Measurements from ENCODE around the gene PTGES3L. TPM values are rescaled to one million over a fixed set of nuclear protein-coding genes. Genes with fewer than 3 reads are reported as not detected.

PTGES3L gene
- total RNA-seq, 1 experiment from 2014 or later: 0.74 TPM

DNA sequence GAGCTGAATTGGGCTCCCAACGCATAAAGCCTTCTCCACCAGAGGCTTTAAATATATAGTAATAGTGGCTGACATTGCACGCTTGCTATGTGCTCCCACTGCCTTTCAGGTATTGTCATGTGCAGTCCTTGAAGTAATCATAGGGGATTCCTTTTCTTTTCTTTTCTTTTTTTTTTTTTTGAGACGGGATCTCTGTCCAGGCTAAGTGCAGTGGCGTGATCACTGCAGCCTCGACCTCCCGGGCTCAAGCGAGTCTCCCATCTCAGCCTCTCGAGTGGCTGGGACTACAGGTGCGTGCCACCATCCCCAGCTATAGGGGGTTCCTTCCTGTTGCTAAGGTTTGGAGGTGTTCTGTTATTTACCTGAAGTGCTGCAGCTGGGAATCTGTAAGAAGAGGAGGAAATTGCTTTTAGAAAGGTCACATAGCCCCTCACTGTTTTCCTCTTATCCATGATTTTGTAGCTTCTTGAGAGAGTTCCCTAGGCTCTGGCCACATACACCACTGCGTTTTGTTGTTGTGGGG lies 19.2 kb upstream of the PTGES3L start:
- in situ Hi-C loops (cut with HindIII; ENCODE audit: low pct_unique_long_range_greater_than_20kb, low sequenced_read_pairs) (no loop called here), intact Hi-C loops (cut with micrococcal nuclease; ENCODE audit: unreplicated experiment) (no loop called here)
- no peak for DNase-seq (ENCODE audit: low read depth, low spot score)
- BruUV-seq (replicated peaks): no TSS peak
- H3K27me3 ChIP-seq (ENCODE audit: control insufficient read depth, insufficient read depth, low read length): no peaks in the 10 kb centered on the region
- POLR2A ChIA-PET: no interaction called here
- no peaks in the 10 kb centered on the region for H3K9me3 ChIP-seq (ENCODE audit: control insufficient read depth, insufficient read depth, low read depth, low read length)
- H3K4me3 ChIP-seq (ENCODE audit: low read depth in 2 of 2, low read length in 2 of 2): peak overlapping the region; percentile 79 to 96
- ATAC-seq: no peak
- TF ChIP-seq, protein P1, sequence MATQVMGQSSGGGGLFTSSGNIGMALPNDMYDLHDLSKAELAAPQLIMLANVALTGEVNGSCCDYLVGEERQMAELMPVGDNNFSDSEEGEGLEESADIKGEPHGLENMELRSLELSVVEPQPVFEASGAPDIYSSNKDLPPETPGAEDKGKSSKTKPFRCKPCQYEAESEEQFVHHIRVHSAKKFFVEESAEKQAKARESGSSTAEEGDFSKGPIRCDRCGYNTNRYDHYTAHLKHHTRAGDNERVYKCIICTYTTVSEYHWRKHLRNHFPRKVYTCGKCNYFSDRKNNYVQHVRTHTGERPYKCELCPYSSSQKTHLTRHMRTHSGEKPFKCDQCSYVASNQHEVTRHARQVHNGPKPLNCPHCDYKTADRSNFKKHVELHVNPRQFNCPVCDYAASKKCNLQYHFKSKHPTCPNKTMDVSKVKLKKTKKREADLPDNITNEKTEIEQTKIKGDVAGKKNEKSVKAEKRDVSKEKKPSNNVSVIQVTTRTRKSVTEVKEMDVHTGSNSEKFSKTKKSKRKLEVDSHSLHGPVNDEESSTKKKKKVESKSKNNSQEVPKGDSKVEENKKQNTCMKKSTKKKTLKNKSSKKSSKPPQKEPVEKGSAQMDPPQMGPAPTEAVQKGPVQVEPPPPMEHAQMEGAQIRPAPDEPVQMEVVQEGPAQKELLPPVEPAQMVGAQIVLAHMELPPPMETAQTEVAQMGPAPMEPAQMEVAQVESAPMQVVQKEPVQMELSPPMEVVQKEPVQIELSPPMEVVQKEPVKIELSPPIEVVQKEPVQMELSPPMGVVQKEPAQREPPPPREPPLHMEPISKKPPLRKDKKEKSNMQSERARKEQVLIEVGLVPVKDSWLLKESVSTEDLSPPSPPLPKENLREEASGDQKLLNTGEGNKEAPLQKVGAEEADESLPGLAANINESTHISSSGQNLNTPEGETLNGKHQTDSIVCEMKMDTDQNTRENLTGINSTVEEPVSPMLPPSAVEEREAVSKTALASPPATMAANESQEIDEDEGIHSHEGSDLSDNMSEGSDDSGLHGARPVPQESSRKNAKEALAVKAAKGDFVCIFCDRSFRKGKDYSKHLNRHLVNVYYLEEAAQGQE (IDR thresholded peaks at IDR 0.05; ENCODE audit: insufficient read depth in 1 of 2, low read depth in 2 of 2, low read length in 1 of 2): no peak
- CTCF ChIA-PET: no interaction called here
- H3K36me3 ChIP-seq (ENCODE audit: control insufficient read depth, insufficient read depth, low read length): peaks cover 17% of the 10 kb centered on the region
- peak overlapping the region; percentile 92 for H3K27ac ChIP-seq (ENCODE audit: low read length)
- peaks cover 19% of the 10 kb centered on the region for H3K4me1 ChIP-seq (ENCODE audit: control insufficient read depth, insufficient read depth, low read length)

- BruUV-seq (replicated peaks): TSS peak; percentile 93
- in situ Hi-C loops (cut with HindIII; ENCODE audit: low pct_unique_long_range_greater_than_20kb, low sequenced_read_pairs): no loop called here
- ATAC-seq: peak; percentile 98
Observed at GRCh38 chr17:42997984-42998938, 18.4 kb upstream of the PTGES3L start, which contains the start of gene RPL27. Gene RPL27, plus strand, starts transcription at chr17:42998419. Its CDS starts 332 bp downstream, at chr17:42998751.

More at GRCh38 chr17:42997984-42998938, 18.4 kb upstream of the PTGES3L start, which contains the start of gene RPL27:
- intact Hi-C loops (cut with micrococcal nuclease; ENCODE audit: unreplicated experiment): no loop called here
- peaks cover 19% of the 10 kb centered on the region for H3K4me1 ChIP-seq (ENCODE audit: control insufficient read depth, insufficient read depth, low read length)
- H3K4me3 ChIP-seq (ENCODE audit: low read depth in 2 of 2, low read length in 2 of 2): peak within 1 kb of the TSS; percentile 79 to 96
- POLR2A ChIA-PET: interaction anchor here (0.6 to 1.2 kb wide), 6 partner anchors 9 to 321 kb away, joined by 3 to 9 read pairs (median 4); partner anchors contain the start of genes IFI35, PTGES3L and RUNDC1
- DNase-seq (ENCODE audit: low read depth, low spot score): peak; percentile 94
- H3K27ac ChIP-seq (ENCODE audit: low read length): peak within 1 kb of the TSS; percentile 92
- CTCF ChIA-PET: interaction anchor here (0.6 to 0.7 kb wide), 3 partner anchors 9 to 60 kb away, joined by 3 read pairs; no protein-coding TSS in a partner anchor
- TF ChIP-seq POLR2AphosphoS5 (IDR thresholded peaks at IDR 0.05; ENCODE audit: low read depth, low read length): peak; percentile 90
- peak; percentile 76 for TF ChIP-seq CTCF (IDR thresholded peaks at IDR 0.05)
- TF ChIP-seq TCF7L2 (IDR thresholded peaks at IDR 0.05; ENCODE audit: low read depth, low read length): peak; percentile 73
- TF ChIP-seq SIN3A (IDR thresholded peaks at IDR 0.05; ENCODE audit: borderline replicate concordance, insufficient read depth, low read depth, low read length): 0 out of 2 replicates have a peak, but pooled peaks have one; percentile 42
- TF ChIP-seq, protein P1 (IDR thresholded peaks at IDR 0.05; ENCODE audit: insufficient read depth in 1 of 2, low read depth in 2 of 2, low read length in 1 of 2): no peak
- H3K27me3 ChIP-seq (ENCODE audit: control insufficient read depth, insufficient read depth, low read length): no peaks in the 10 kb centered on the region
- H3K36me3 ChIP-seq (ENCODE audit: control insufficient read depth, insufficient read depth, low read length): peaks cover 17% of the 10 kb centered on the region
- H3K9me3 ChIP-seq (ENCODE audit: control insufficient read depth, insufficient read depth, low read depth, low read length): no peaks in the 10 kb centered on the region
